HEK293 (cell line): ENCODE measurements around the gene FAM240A.

Experiments
- CTCF ChIA-PET: fragments of 350-600 bp; formaldehyde crosslinking; extraction: SDS; loops from one replicate; lab custom pipeline; 2021; ENCODE audit warnings: antibody characterized with exemption; lab: Yijun Ruan, JAX
- POLR2A ChIA-PET: fragments of 300-600 bp; formaldehyde crosslinking; extraction: SDS; loops from one replicate; lab custom pipeline; 2020; ENCODE audit warnings: antibody characterized with exemption, inconsistent platforms; lab: Yijun Ruan, JAX
- H3K27ac ChIP-seq: fragments of 200-500 bp; sonication (Bioruptor generic); 2 replicates; pipeline ENCODE4 v1.5.1; 2014; ENCODE audit warnings: low read depth, low read length, control low read depth, inconsistent platforms; ENCODE audit errors: extremely low read depth
- H3K36me3 ChIP-seq, 2 experiments: fragments of 200-500 bp in 1 of 2; sonication (Bioruptor generic) in 1 of 2; 1 replicate in 1 of 2; 2 replicates in 1 of 2; pipeline ENCODE4 v1.5.1; 2014 to 2017; ENCODE audit warnings: inconsistent platforms in 2 of 2, low read length in 2 of 2; ENCODE audit not compliant: control insufficient read depth in 2 of 2, insufficient read depth in 1 of 2
- H3K4me1 ChIP-seq: fragments of 200-500 bp; sonication (Bioruptor generic); 2 replicates; pipeline ENCODE4 v1.5.1; 2014; ENCODE audit warnings: mild to moderate bottlenecking, low read length, inconsistent platforms; ENCODE audit not compliant: control insufficient read depth, insufficient read depth
- H3K4me3 ChIP-seq: 2 replicates; pipeline ENCODE4 v1.5.1; 2011; ENCODE audit warnings: low read depth, mild to moderate bottlenecking, control low read depth, low read length, moderate library complexity
- H3K9me3 ChIP-seq: fragments of 200-500 bp; sonication (Bioruptor generic); 2 replicates; pipeline ENCODE4 v1.5.1; 2014; ENCODE audit warnings: low read depth, low read length, inconsistent platforms; ENCODE audit not compliant: control insufficient read depth, insufficient read depth
- GLI2 ChIP-seq: fragments of 450-650 bp; formaldehyde crosslinking; IDR thresholded peaks from 2 replicates; pipeline ENCODE4; 2017; ENCODE audit warnings: missing biosample characterization, missing genetic modification characterization, low read depth, borderline replicate concordance
- HOXA7 ChIP-seq: sonication (generic); formaldehyde crosslinking; IDR thresholded peaks from 2 replicates; pipeline ENCODE4 v1.8.1; 2022; ENCODE audit warnings: missing genetic modification reagents, borderline replicate concordance
- PRDM1 ChIP-seq: fragments of 450-650 bp; formaldehyde crosslinking; IDR thresholded peaks from 2 replicates; pipeline ENCODE4; 2016; ENCODE audit warnings: missing biosample characterization, missing genetic modification characterization
- PRDM2 ChIP-seq: fragments of 450-650 bp; formaldehyde crosslinking; IDR thresholded peaks from 2 replicates; pipeline ENCODE4 v1.5.1; 2016; ENCODE audit warnings: missing biosample characterization, missing genetic modification characterization, borderline replicate concordance
- SETDB1 ChIP-seq: IDR thresholded peaks from one replicate; pipeline ENCODE4 v1.6.1; 2017; ENCODE audit warnings: mild to moderate bottlenecking, low read length, moderate library complexity, mixed read lengths; ENCODE audit not compliant: insufficient read length
- SP2 ChIP-seq: fragments of 450-650 bp; formaldehyde crosslinking; IDR thresholded peaks from 2 replicates; pipeline ENCODE4 v1.5.1; 2016; ENCODE audit warnings: missing biosample characterization, missing genetic modification characterization
- ZBTB10 ChIP-seq: fragments of 450-650 bp; formaldehyde crosslinking; IDR thresholded peaks from 2 replicates; pipeline ENCODE4 v1.5.1; 2016; ENCODE audit warnings: missing biosample characterization, missing genetic modification characterization
- ZBTB17 ChIP-seq: fragments of 450-650 bp; formaldehyde crosslinking; IDR thresholded peaks from 2 replicates; pipeline ENCODE4 v1.5.1; 2016; ENCODE audit warnings: missing biosample characterization, missing genetic modification characterization
- ZBTB6 ChIP-seq: fragments of 450-650 bp; formaldehyde crosslinking; IDR thresholded peaks from 2 replicates; pipeline ENCODE4 v1.5.1; 2017; ENCODE audit warnings: missing biosample characterization, missing genetic modification characterization
- ZNF169 ChIP-seq: fragments of 450-650 bp; formaldehyde crosslinking; IDR thresholded peaks from 2 replicates; pipeline ENCODE4 v1.5.1; 2016; ENCODE audit warnings: missing biosample characterization, missing genetic modification characterization
- ZNF18 ChIP-seq: fragments of 450-650 bp; formaldehyde crosslinking; IDR thresholded peaks from 2 replicates; pipeline ENCODE4 v1.5.1; 2016; ENCODE audit warnings: missing biosample characterization, missing genetic modification characterization
- ZNF2 ChIP-seq: fragments of 450-650 bp; formaldehyde crosslinking; IDR thresholded peaks from 2 replicates; pipeline ENCODE4 v1.5.1; 2016; ENCODE audit warnings: missing biosample characterization, missing genetic modification characterization
- ZNF23 ChIP-seq: fragments of 450-650 bp; formaldehyde crosslinking; IDR thresholded peaks from 2 replicates; pipeline ENCODE4 v1.5.1; 2016; ENCODE audit warnings: missing biosample characterization, missing genetic modification characterization, borderline replicate concordance
- ZNF274 ChIP-seq, 2 experiments: fragments of 200-500 bp in 1 of 2; fragments of 450-650 bp in 1 of 2; sonication (Bioruptor generic) in 1 of 2; formaldehyde crosslinking in 1 of 2; IDR thresholded peaks; 2 replicates each; pipeline versions ENCODE4 v1.5.1 to v1.6.1; 2014 to 2016; ENCODE audit warnings: borderline replicate concordance in 1 of 2, inconsistent platforms in 1 of 2, low read length in 1 of 2, missing biosample characterization in 1 of 2, missing genetic modification characterization in 1 of 2
- ZNF416 ChIP-seq: fragments of 450-650 bp; formaldehyde crosslinking; IDR thresholded peaks from 2 replicates; pipeline ENCODE4 v1.5.1; 2016; ENCODE audit warnings: missing biosample characterization, missing genetic modification characterization
- ZNF48 ChIP-seq: fragments of 450-650 bp; formaldehyde crosslinking; IDR thresholded peaks from 2 replicates; pipeline ENCODE4 v1.5.1; 2016; ENCODE audit warnings: missing biosample characterization, missing genetic modification characterization
- ZNF514 ChIP-seq: fragments of 450-650 bp; formaldehyde crosslinking; IDR thresholded peaks from 2 replicates; pipeline ENCODE4 v1.5.1; 2016; ENCODE audit warnings: missing biosample characterization, missing genetic modification characterization
- ZNF692 ChIP-seq: fragments of 450-650 bp; formaldehyde crosslinking; IDR thresholded peaks from 2 replicates; pipeline ENCODE4 v1.5.1; 2016; ENCODE audit warnings: missing biosample characterization, missing genetic modification characterization
- ZNF76 ChIP-seq: fragments of 450-650 bp; formaldehyde crosslinking; IDR thresholded peaks from 2 replicates; pipeline ENCODE4; 2016; ENCODE audit warnings: low read depth, missing biosample characterization, missing genetic modification characterization, borderline replicate concordance
- ZNF776 ChIP-seq: fragments of 450-650 bp; formaldehyde crosslinking; IDR thresholded peaks from 2 replicates; pipeline ENCODE4 v1.5.0; 2017; ENCODE audit warnings: missing biosample characterization, missing genetic modification characterization, borderline replicate concordance
- ZSCAN16 ChIP-seq: fragments of 450-650 bp; formaldehyde crosslinking; IDR thresholded peaks from 2 replicates; pipeline ENCODE4 v1.5.1; 2016; ENCODE audit warnings: missing biosample characterization, missing genetic modification characterization
- ZXDB ChIP-seq: fragments of 450-650 bp; formaldehyde crosslinking; IDR thresholded peaks from 2 replicates; pipeline ENCODE4 v1.5.1; 2016; ENCODE audit warnings: missing biosample characterization, missing genetic modification characterization

FAM240A gene

GRCh38 chr3:46599590-46599989, 12.7 kb upstream of the FAM240A start (continued):
- TF ChIP-seq ZNF274 (IDR thresholded peaks at IDR 0.05; ENCODE audit: low read length) (no peak), ZNF274 (tag by site-specific recombination; IDR thresholded peaks at IDR 0.05; ENCODE audit: borderline replicate concordance) (no peak), ZNF416 (tag by site-specific recombination) (no peak), PRDM2 (tag by site-specific recombination) (no peak), SP2 (tag by site-specific recombination) (no peak), HOXA7 (CRISPR knock-in tag) (no peak), ZNF692 (tag by site-specific recombination) (no peak)

GRCh38 chr3:46603446-46604046, 8.8 kb upstream of the FAM240A start:
- H3K4me3 ChIP-seq, result no peak overlapping the region
- no peaks in the 10 kb centered on the region for H3K36me3 ChIP-seq
- TF ChIP-seq ZBTB17 (tag by site-specific recombination), result no peak
- TF ChIP-seq ZNF776 (tag by site-specific recombination), result no peak
- TF ChIP-seq ZSCAN16 (tag by site-specific recombination), result no peak
- TF ChIP-seq ZNF48 (tag by site-specific recombination), result no peak
- TF ChIP-seq SP2 (tag by site-specific recombination), result no peak
- no peak for TF ChIP-seq ZNF23 (tag by site-specific recombination)
- no peak for TF ChIP-seq SETDB1
- TF ChIP-seq PRDM1 (tag by site-specific recombination), result no peak
- TF ChIP-seq ZXDB (tag by site-specific recombination), result no peak
- TF ChIP-seq ZNF2, result no peak
- TF ChIP-seq ZNF76 (tag by site-specific recombination), result no peak
- TF ChIP-seq ZNF169 (tag by site-specific recombination), result no peak
- no peak for TF ChIP-seq ZNF18
- TF ChIP-seq ZNF514 (tag by site-specific recombination), result no peak
- no peak for TF ChIP-seq GLI2 (tag by site-specific recombination)
- TF ChIP-seq ZBTB10 (tag by site-specific recombination), result no peak
- TF ChIP-seq ZBTB6, result no peak
- H3K27ac ChIP-seq, result no peak overlapping the region
- CTCF ChIA-PET, result interaction anchor here (0.6 kb wide), 1 partner anchor 115 kb away, joined by 4 read pairs; no protein-coding TSS in a partner anchor
- no peaks in the 10 kb centered on the region for H3K4me1 ChIP-seq
- POLR2A ChIA-PET, result no interaction called here
- H3K9me3 ChIP-seq, result no peaks in the 10 kb centered on the region
